Measurements from ENCODE around the gene ADGRD1.
"Not testable (repeated sequence)": the region's sequence is repeated elsewhere in the genome, so short reads cannot be mapped to it uniquely, and the experiment has no call there.

ADGRD1 gene

DNA sequence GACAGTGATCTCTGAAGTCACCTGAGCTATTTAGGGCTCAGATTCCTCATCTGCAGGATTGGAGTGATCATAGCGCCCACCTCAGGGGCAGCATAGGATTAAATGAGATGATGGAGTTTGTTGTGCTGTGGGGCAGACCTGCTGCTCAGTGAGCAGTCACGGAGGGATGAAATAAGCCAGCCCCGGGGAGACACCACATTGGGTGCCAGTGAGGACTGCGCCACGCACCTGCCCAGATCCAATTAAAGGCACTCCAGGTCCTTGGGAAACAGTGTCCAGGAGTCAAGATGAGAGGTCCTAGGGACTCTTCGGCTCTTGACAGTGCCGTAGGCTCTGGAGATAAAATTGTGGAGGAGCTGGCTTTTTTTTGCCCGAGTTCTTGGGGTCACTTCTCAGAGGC lies 166.2 kb downstream of the ADGRD1 start:
- no peak overlapping the region for H3K9ac ChIP-seq (ENCODE audit: low read depth, low read length)
- peaks cover 4% of the 10 kb centered on the region for H3K36me3 ChIP-seq (ENCODE audit: control insufficient read depth, insufficient read depth, low read length)
- H3K9me3 ChIP-seq (ENCODE audit: control insufficient read depth, insufficient read depth, low read length), result no peaks in the 10 kb centered on the region
- no peak overlapping the region for H3K4me3 ChIP-seq (ENCODE audit: low read depth, low read length)
- no peaks in the 10 kb centered on the region for H3K27me3 ChIP-seq (ENCODE audit: control insufficient read depth, insufficient read depth, low read length)
- no peaks in the 10 kb centered on the region for H3K4me1 ChIP-seq (ENCODE audit: control insufficient read depth, insufficient read depth, low read length)

DNA sequence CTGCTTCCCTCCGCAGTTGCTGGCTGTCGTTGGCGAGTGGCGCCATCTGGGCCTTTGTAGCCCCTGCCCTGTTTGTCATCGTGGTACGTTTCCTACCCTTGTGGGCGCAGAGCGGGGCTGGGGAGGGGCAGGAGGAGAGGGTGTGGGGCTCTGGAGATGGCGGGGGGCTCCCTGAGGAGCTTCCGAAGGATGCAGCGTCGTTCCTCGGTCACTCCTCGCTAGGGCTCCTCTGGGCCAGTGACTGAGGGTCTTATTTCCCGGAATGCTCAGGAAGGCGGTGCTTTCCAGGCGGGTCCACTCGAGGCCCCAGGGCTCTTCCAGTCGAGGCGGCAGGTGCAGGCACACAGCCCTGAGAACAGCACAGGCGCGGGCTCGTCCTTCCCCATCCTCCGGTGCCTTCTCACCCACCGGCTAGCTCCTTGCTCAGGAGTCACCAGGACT lies 167.1 kb downstream of the ADGRD1 start:
- Histone ChIP-seq H3K4me3 (ENCODE audit: low read depth, low read length) (no peak overlapping the region), H3K36me3 (ENCODE audit: control insufficient read depth, insufficient read depth, low read length) (peaks cover 4% of the 10 kb centered on the region), H3K9me3 (ENCODE audit: control insufficient read depth, insufficient read depth, low read length) (no peaks in the 10 kb centered on the region), H3K9ac (ENCODE audit: low read depth, low read length) (no peak overlapping the region), H3K4me1 (ENCODE audit: control insufficient read depth, insufficient read depth, low read length) (no peaks in the 10 kb centered on the region), H3K27me3 (ENCODE audit: control insufficient read depth, insufficient read depth, low read length) (no peaks in the 10 kb centered on the region)

GRCh38 chr12:131121705-131122405 lies 168.1 kb downstream of the ADGRD1 start:
- Histone ChIP-seq H3K27me3 (ENCODE audit: control insufficient read depth, insufficient read depth, low read length) (no peaks in the 10 kb centered on the region), H3K4me1 (ENCODE audit: control insufficient read depth, insufficient read depth, low read length) (no peaks in the 10 kb centered on the region), H3K9ac (ENCODE audit: low read depth, low read length) (no peak overlapping the region), H3K36me3 (ENCODE audit: control insufficient read depth, insufficient read depth, low read length) (peaks cover 4% of the 10 kb centered on the region), H3K4me3 (ENCODE audit: low read depth, low read length) (no peak overlapping the region), H3K9me3 (ENCODE audit: control insufficient read depth, insufficient read depth, low read length) (no peaks in the 10 kb centered on the region)

GRCh38 chr12:131122631-131123030 lies 168.9 kb downstream of the ADGRD1 start:
- Histone ChIP-seq H3K27me3 (ENCODE audit: control insufficient read depth, insufficient read depth, low read length) (no peaks in the 10 kb centered on the region), H3K4me3 (ENCODE audit: low read depth, low read length) (no peak overlapping the region), H3K9ac (ENCODE audit: low read depth, low read length) (no peak overlapping the region), H3K9me3 (ENCODE audit: control insufficient read depth, insufficient read depth, low read length) (no peaks in the 10 kb centered on the region), H3K36me3 (ENCODE audit: control insufficient read depth, insufficient read depth, low read length) (peaks cover 4% of the 10 kb centered on the region), H3K4me1 (ENCODE audit: control insufficient read depth, insufficient read depth, low read length) (no peaks in the 10 kb centered on the region)

- H3K36me3 ChIP-seq (ENCODE audit: control insufficient read depth, insufficient read depth, low read length), result peaks cover 4% of the 10 kb centered on the region
- H3K27me3 ChIP-seq (ENCODE audit: control insufficient read depth, insufficient read depth, low read length), result no peaks in the 10 kb centered on the region
- H3K4me1 ChIP-seq (ENCODE audit: control insufficient read depth, insufficient read depth, low read length), result no peaks in the 10 kb centered on the region
- no peak overlapping the region for H3K4me3 ChIP-seq (ENCODE audit: low read depth, low read length)
- H3K9ac ChIP-seq (ENCODE audit: low read depth, low read length), result no peak overlapping the region
- no peaks in the 10 kb centered on the region for H3K9me3 ChIP-seq (ENCODE audit: control insufficient read depth, insufficient read depth, low read length)
Measured at GRCh38 chr12:131123817-131124216, 170.1 kb downstream of the ADGRD1 start.

DNA sequence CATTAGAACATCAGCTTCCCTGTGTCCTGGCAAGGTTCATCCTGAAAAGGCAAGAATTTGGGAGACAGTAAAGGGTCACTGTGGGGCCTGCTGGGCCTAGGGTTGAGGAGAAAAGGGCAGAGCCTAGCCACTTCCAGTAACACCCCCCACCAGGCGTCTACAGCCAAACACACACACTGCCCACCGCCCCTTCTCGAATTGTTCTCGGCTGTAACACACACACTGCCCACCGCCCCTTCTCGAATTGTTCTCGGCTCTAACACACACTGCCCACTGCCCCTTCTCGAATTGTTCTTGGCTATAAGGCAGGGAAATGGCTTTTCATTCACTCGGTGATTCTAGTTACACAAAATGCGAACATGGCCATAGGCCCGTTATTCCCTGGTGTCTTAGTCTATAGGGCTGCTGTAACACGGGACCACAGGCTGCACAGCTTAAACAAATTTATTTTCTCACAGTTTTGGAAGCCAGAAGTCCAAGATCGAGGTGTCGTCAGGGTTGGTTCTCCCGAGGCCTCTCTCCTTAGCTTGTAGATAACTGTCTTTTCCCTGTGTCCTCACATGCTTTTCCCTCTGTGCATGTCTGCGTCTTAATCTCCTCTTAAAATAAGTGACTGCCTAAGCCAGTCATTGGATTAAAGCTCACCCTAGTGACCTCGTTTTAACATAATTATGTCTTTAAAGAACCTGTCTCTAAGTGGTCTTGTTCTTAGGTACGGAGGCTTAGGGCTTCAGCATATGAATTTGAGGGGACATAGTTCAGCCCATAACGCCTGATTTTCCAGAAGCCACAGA lies 171.0 kb downstream of the ADGRD1 start:
- Histone ChIP-seq H3K4me3 (ENCODE audit: low read depth, low read length) (no peak overlapping the region), H3K4me1 (ENCODE audit: control insufficient read depth, insufficient read depth, low read length) (no peaks in the 10 kb centered on the region), H3K9me3 (ENCODE audit: control insufficient read depth, insufficient read depth, low read length) (no peaks in the 10 kb centered on the region), H3K27me3 (ENCODE audit: control insufficient read depth, insufficient read depth, low read length) (no peaks in the 10 kb centered on the region), H3K36me3 (ENCODE audit: control insufficient read depth, insufficient read depth, low read length) (peaks cover 4% of the 10 kb centered on the region), H3K9ac (ENCODE audit: low read depth, low read length) (no peak overlapping the region)

GRCh38 chr12:131126662-131127173 lies 173.0 kb downstream of the ADGRD1 start:
- Histone ChIP-seq H3K4me3 (ENCODE audit: low read depth, low read length) (no peak overlapping the region), H3K27me3 (ENCODE audit: control insufficient read depth, insufficient read depth, low read length) (no peaks in the 10 kb centered on the region), H3K9ac (ENCODE audit: low read depth, low read length) (no peak overlapping the region), H3K36me3 (ENCODE audit: control insufficient read depth, insufficient read depth, low read length) (peaks cover 4% of the 10 kb centered on the region), H3K9me3 (ENCODE audit: control insufficient read depth, insufficient read depth, low read length) (no peaks in the 10 kb centered on the region), H3K4me1 (ENCODE audit: control insufficient read depth, insufficient read depth, low read length) (no peaks in the 10 kb centered on the region)

DNA sequence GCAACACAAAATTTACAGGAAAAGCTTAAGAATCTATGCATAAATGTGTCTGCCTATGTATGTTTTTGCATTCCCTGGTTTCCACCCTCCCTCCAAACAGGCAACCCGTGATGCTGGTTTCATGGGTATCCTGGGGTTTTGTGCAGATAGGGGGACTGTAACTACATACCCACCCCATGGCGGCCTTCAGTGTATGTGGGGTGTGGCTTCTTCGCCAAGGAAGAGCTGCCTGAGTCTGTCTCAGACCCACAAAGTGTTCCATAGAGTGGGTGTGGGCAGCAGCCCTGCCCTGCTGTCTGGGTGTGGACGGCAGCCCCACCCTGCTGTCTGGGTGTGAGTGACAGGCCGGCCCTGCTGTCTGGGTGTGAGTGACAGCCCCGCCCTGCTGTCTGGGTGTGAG lies 174.8 kb downstream of the ADGRD1 start:
- Histone ChIP-seq H3K4me1 (ENCODE audit: control insufficient read depth, insufficient read depth, low read length) (no peaks in the 10 kb centered on the region), H3K36me3 (ENCODE audit: control insufficient read depth, insufficient read depth, low read length) (no peaks in the 10 kb centered on the region), H3K9ac (ENCODE audit: low read depth, low read length) (no peak overlapping the region), H3K27me3 (ENCODE audit: control insufficient read depth, insufficient read depth, low read length) (no peaks in the 10 kb centered on the region), H3K4me3 (ENCODE audit: low read depth, low read length) (no peak overlapping the region), H3K9me3 (ENCODE audit: control insufficient read depth, insufficient read depth, low read length) (no peaks in the 10 kb centered on the region)

DNA sequence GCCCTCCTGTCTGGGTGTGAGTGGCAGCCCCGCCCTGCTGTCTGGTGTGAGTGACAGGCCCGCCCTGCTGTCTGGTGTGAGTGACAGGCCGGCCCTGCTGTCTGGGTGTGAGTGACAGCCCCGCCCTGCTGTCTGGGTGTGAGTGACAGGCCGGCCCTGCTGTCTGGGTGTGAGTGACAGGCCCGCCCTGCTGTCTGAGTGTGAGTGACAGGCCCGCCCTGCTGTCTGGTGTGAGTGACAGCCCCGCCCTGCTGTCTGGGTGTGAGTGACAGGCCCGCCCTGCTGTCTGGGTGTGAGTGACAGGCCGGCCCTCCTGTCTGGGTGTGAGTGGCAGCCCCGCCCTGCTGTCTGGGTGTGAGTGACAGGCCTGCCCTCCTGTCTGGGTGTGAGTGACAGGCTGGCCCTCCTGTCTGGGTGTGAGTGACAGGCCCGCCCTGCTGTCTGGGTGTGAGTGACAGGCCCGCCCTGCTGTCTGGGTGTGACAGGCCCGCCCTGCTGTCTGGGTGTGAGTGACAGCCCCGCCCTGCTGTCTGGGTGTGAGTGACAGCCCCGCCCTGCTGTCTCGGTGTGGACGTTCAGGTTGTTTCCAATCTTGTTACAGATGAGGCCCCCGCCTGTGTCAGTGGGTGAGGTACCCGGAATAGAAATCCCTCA lies 175.4 kb downstream of the ADGRD1 start:
- H3K4me3 ChIP-seq (ENCODE audit: low read depth, low read length); H3K4me1 ChIP-seq (ENCODE audit: control insufficient read depth, insufficient read depth, low read length); H3K9ac ChIP-seq (ENCODE audit: low read depth, low read length); H3K36me3 ChIP-seq (ENCODE audit: control insufficient read depth, insufficient read depth, low read length); H3K9me3 ChIP-seq (ENCODE audit: control insufficient read depth, insufficient read depth, low read length); H3K27me3 ChIP-seq (ENCODE audit: control insufficient read depth, insufficient read depth, low read length): not testable (repeated sequence)

DNA sequence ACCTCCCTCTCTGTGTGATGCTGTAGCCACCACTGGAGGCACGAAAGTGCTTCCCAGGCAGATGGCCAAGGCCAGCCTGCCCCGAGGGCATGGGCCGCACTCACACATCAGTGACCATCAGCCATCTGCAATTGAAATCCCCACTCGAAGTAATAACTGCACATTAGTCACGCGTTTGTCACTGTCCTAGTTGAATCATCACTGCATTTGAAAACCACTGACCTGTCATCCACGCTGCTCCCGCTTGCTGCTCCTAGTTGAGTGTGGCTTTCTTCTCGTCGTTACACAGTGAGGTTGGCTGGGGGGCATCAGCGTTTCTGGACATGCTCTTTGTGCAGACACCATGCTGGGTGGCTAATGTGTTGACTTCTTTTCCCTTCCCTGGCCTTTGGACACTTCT lies 176.1 kb downstream of the ADGRD1 start:
- H3K36me3 ChIP-seq (ENCODE audit: control insufficient read depth, insufficient read depth, low read length), result no peaks in the 10 kb centered on the region
- H3K9ac ChIP-seq (ENCODE audit: low read depth, low read length), result no peak overlapping the region
- no peak overlapping the region for H3K4me3 ChIP-seq (ENCODE audit: low read depth, low read length)
- H3K4me1 ChIP-seq (ENCODE audit: control insufficient read depth, insufficient read depth, low read length), result no peaks in the 10 kb centered on the region
- H3K9me3 ChIP-seq (ENCODE audit: control insufficient read depth, insufficient read depth, low read length), result no peaks in the 10 kb centered on the region
- no peaks in the 10 kb centered on the region for H3K27me3 ChIP-seq (ENCODE audit: control insufficient read depth, insufficient read depth, low read length)

- H3K4me3 ChIP-seq (ENCODE audit: low read depth, low read length), result no peak overlapping the region
- H3K4me1 ChIP-seq (ENCODE audit: control insufficient read depth, insufficient read depth, low read length), result no peaks in the 10 kb centered on the region
- H3K9me3 ChIP-seq (ENCODE audit: control insufficient read depth, insufficient read depth, low read length), result no peaks in the 10 kb centered on the region
Measured at GRCh38 chr12:131130311-131130911, 176.7 kb downstream of the ADGRD1 start.

More at GRCh38 chr12:131130311-131130911, 176.7 kb downstream of the ADGRD1 start:
- H3K36me3 ChIP-seq (ENCODE audit: control insufficient read depth, insufficient read depth, low read length), result no peaks in the 10 kb centered on the region
- H3K9ac ChIP-seq (ENCODE audit: low read depth, low read length), result no peak overlapping the region
- no peaks in the 10 kb centered on the region for H3K27me3 ChIP-seq (ENCODE audit: control insufficient read depth, insufficient read depth, low read length)
